ENCODE measurements around the gene MAP3K15. TPM values are rescaled to one million over a fixed set of nuclear protein-coding genes. Genes with fewer than 3 reads are reported as not detected.

MAP3K15 gene
- total and polyA plus RNA-seq, 2 experiments from 2014 or later: 0.33 to 0.48 TPM

DNA sequence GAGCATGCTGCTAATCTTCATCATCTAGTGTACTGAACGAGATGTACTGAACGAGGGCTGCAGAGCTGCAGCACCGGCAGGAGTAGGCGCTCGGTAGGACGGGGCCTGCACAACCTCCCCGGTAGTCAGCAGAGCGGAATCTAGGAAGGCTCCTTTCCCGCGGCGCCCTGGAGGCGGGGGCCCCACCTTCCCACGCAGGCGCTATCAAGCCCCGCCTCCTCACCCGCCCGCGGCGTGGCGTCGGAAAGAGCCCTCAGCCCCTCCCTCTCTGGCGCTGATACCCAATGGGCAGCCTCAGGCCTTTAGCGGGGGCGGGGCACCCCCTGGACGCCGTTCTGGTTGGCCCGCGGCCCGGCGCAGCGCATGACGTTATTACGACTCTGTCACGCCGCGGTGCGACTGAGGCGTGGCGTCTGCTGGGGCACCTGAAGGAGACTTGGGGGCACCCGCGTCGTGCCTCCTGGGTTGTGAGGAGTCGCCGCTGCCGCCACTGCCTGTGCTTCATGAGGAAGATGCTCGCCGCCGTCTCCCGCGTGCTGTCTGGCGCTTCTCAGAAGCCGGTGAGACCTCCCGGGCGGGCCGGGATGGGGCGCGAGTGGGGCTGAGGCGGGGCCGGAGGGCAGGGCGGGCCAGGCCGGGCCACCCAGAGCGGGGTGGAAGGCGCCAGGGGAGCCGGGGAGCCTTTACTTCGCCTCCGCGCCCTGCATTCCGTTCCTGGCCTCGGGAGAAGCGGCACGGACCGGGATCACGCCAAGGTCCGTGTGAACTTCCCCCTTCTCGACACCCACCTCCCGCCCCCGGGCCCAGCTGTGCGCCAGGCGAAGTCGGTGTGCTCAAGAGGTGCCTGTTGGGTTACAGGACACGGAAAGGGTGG, 171.5 kb downstream of the MAP3K15 start, which contains the start of gene PDHA1:
PDHA1 (plus strand) TSS at position 393 of the 874 bp plus-strand sequence; CDS start at position 504, 111 bp downstream.
- peaks cover 38% of the 10 kb centered on the region for H3K79me2 ChIP-seq
- H3K9me3 ChIP-seq (ENCODE audit: low read depth): no peaks in the 10 kb centered on the region
- peaks cover 5% of the 10 kb centered on the region for H3K4me1 ChIP-seq (ENCODE audit: insufficient read depth)
- peak; percentile 95 for DNase-seq (ENCODE audit: low spot score)
- peak within 1 kb of the TSS; percentile 91 for H3K27ac ChIP-seq
- peak within 1 kb of the TSS; percentile 50 for H2AFZ ChIP-seq
- H3K4me2 ChIP-seq: peak within 1 kb of the TSS; percentile 73
- H3K27me3 ChIP-seq: no peaks in the 10 kb centered on the region
- no peaks in the 10 kb centered on the region for H3K9me2 ChIP-seq (replicated peaks; ENCODE audit: insufficient read depth)
- 47% methylated on average over 47 of the region's 81 CpGs for WGBS (ENCODE audit: low lambda C conversion rate, missing lambda C conversion rate)
- TF ChIP-seq, protein P1, sequence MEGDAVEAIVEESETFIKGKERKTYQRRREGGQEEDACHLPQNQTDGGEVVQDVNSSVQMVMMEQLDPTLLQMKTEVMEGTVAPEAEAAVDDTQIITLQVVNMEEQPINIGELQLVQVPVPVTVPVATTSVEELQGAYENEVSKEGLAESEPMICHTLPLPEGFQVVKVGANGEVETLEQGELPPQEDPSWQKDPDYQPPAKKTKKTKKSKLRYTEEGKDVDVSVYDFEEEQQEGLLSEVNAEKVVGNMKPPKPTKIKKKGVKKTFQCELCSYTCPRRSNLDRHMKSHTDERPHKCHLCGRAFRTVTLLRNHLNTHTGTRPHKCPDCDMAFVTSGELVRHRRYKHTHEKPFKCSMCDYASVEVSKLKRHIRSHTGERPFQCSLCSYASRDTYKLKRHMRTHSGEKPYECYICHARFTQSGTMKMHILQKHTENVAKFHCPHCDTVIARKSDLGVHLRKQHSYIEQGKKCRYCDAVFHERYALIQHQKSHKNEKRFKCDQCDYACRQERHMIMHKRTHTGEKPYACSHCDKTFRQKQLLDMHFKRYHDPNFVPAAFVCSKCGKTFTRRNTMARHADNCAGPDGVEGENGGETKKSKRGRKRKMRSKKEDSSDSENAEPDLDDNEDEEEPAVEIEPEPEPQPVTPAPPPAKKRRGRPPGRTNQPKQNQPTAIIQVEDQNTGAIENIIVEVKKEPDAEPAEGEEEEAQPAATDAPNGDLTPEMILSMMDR (IDR thresholded peaks at IDR 0.05; ENCODE audit: poor library complexity): no peak
- TF ChIP-seq EZH2 (IDR thresholded peaks at IDR 0.05; ENCODE audit: borderline replicate concordance) (no peak), EZH2phosphoT487 (IDR thresholded peaks at IDR 0.05; ENCODE audit: low read depth, severe bottlenecking, unreplicated experiment) (no peak)
- peaks cover 25% of the 10 kb centered on the region for H4K20me1 ChIP-seq (ENCODE audit: insufficient read depth, poor library complexity, severe bottlenecking)
- no peaks in the 10 kb centered on the region for H3K36me3 ChIP-seq (replicated peaks; ENCODE audit: insufficient read depth, low read depth)
- H3K4me3 ChIP-seq: peak within 1 kb of the TSS; percentile 20

DNA sequence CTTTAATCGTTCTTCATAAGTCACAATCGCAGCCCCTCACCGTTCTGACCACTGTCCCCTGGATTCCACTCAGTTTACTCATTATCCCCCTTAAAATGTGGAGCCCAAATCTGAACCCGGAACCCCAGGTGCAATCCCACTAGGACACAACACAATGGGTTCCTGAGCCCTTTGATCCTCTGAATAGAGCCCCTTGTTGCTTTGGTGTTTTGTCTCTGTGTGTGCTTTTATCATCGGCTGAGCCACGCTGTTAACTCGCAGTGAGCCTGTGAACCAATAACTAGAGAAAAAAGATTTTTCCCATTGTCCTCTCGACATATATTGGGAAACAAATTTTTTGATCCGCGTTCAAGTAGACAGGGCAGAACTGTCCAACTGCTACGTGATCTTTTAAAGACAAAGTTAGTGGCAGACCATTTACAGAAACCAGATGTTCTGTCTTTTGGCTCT, 172.2 kb downstream of the MAP3K15 start:
- TF ChIP-seq EZH2phosphoT487 (IDR thresholded peaks at IDR 0.05; ENCODE audit: low read depth, severe bottlenecking, unreplicated experiment): no peak
- TF ChIP-seq, protein P1 (IDR thresholded peaks at IDR 0.05; ENCODE audit: poor library complexity): no peak
- TF ChIP-seq EZH2 (IDR thresholded peaks at IDR 0.05; ENCODE audit: borderline replicate concordance): no peak
- Histone ChIP-seq H2AFZ (peak overlapping the region; percentile 50), H3K27me3 (no peaks in the 10 kb centered on the region), H3K4me3 (peak overlapping the region; percentile 3), H3K4me2 (peak overlapping the region; percentile 70), H3K27ac (peak overlapping the region; percentile 90), H4K20me1 (ENCODE audit: insufficient read depth, poor library complexity, severe bottlenecking) (peaks cover 23% of the 10 kb centered on the region), H3K9me3 (ENCODE audit: low read depth) (no peaks in the 10 kb centered on the region), H3K79me2 (peaks cover 37% of the 10 kb centered on the region), H3K4me1 (ENCODE audit: insufficient read depth) (peaks cover 5% of the 10 kb centered on the region), H3K36me3 (replicated peaks; ENCODE audit: insufficient read depth, low read depth) (no peaks in the 10 kb centered on the region), H3K9me2 (replicated peaks; ENCODE audit: insufficient read depth) (no peaks in the 10 kb centered on the region)
- no peak for DNase-seq (ENCODE audit: low spot score)
- WGBS (ENCODE audit: low lambda C conversion rate, missing lambda C conversion rate): 57% methylated on average over 11 of the region's 11 CpGs

DNA sequence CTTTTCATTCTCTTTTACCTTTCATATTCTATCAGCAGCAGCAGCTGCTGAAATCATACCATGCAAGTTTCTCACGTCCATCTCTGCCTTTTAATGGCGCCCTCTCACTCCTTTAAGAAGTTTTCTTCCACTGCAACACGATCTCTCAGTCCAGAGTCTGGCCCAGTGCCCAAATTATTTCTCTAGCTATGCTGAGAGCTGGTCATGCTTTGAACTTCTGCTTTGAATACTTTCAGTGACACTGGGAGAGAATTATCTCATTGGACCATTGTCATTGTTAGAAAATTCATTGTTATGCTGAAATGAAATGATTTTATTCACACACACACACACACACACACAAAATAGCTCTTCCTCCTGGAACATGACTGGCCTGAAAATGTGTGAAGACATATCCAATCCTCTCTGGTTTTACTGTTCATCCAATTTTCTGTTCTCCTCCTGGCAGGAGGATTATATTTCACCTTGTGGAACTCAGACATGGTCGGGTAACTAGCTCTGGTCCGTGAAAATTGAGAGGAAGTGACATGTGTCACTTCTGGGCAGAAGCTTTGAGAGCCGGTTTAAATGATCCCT, 172.9 kb downstream of the MAP3K15 start:
- Histone ChIP-seq H3K27ac (peak overlapping the region; percentile 90), H3K27me3 (no peaks in the 10 kb centered on the region), H2AFZ (no peak overlapping the region), H3K36me3 (replicated peaks; ENCODE audit: insufficient read depth, low read depth) (no peaks in the 10 kb centered on the region), H3K4me2 (peak overlapping the region; percentile 70), H3K4me3 (no peak overlapping the region), H3K79me2 (peaks cover 30% of the 10 kb centered on the region), H3K4me1 (ENCODE audit: insufficient read depth) (peaks cover 5% of the 10 kb centered on the region), H4K20me1 (ENCODE audit: insufficient read depth, poor library complexity, severe bottlenecking) (peaks cover 17% of the 10 kb centered on the region), H3K9me2 (replicated peaks; ENCODE audit: insufficient read depth) (no peaks in the 10 kb centered on the region), H3K9me3 (ENCODE audit: low read depth) (no peaks in the 10 kb centered on the region)
- TF ChIP-seq EZH2 (IDR thresholded peaks at IDR 0.05; ENCODE audit: borderline replicate concordance) (no peak), EZH2phosphoT487 (IDR thresholded peaks at IDR 0.05; ENCODE audit: low read depth, severe bottlenecking, unreplicated experiment) (no peak)
- TF ChIP-seq, protein P1 (IDR thresholded peaks at IDR 0.05; ENCODE audit: poor library complexity): no peak
- peak; percentile 24 for DNase-seq (ENCODE audit: low spot score)
- 49% methylated on average over 6 of the region's 6 CpGs for WGBS (ENCODE audit: low lambda C conversion rate, missing lambda C conversion rate)
